ENCODE measurements around the gene SFPQ.

Gene SFPQ

DNA sequence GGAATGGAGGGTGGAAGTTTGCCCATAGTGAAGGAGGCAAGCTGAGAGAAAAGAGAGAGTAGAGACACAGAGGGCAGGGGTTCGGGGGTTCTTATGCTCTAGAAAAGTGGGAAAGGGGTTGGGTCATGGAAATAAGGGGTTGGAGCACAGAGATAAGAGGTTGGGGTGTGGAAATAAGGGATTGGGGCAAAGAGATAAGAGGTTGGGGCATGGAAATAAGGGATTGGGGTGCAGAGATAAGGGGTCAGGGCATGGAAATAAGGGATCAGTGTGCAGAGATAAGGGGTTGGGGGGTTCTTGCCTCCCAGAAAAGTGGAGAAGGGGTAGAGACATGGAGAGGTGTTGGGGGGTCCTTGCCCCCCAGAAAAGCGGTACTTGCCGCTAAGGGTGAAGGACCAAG, 56.2 kb downstream of the SFPQ start:
- no peak for DNase-seq
